Frontal cortex (tissue), 4 donors: ENCODE results near the gene BACE2. TPM values are rescaled to one million over a fixed set of nuclear protein-coding genes. Genes with fewer than 3 reads are reported as not detected.
"Not testable (repeated sequence)": the region's sequence is repeated elsewhere in the genome, so short reads cannot be mapped to it uniquely, and the experiment has no call there.

Experiments
- DNase-seq, 2 donors: peaks; one replicate each; pipeline ENCODE4 v3.0.0; 2012; ENCODE audit warnings: low spot score in 2 of 2
- FAIRE-seq: peaks from 2 replicates; lab custom pipeline; 2012; peaks lifted over from hg19 to GRCh38; lab: Jason Lieb, UNC
- total RNA-seq: library from RNA; depleted of rRNA; stranded (reverse); fragments of >200 nt; gene quantifications from one replicate; pipeline ENCODE4 v1.2.3, GENCODE V29; 2014
- donor health status: control.
- donor health status: control.
- donor health status: control.

BACE2 gene
- total RNA-seq, 1 donor from 2014 or later = 10.2 TPM

- no peak for FAIRE-seq
Measured at GRCh38 chr21:41231060-41231459, 63.1 kb downstream of the BACE2 start.

GRCh38 chr21:41232013-41232412, 64.1 kb downstream of the BACE2 start:
- no peak for DNase-seq
- no peak for FAIRE-seq

More at GRCh38 chr21:41231060-41231459, 63.1 kb downstream of the BACE2 start:
- DNase-seq = no peak

- no peak for DNase-seq
- FAIRE-seq = no peak
Measured at GRCh38 chr21:41233916-41234315, 66.0 kb downstream of the BACE2 start.

- no peak for DNase-seq
- FAIRE-seq = no peak
Measured at GRCh38 chr21:41234569-41234968, 66.6 kb downstream of the BACE2 start.

- DNase-seq (no peak), FAIRE-seq (no peak)
Measured at GRCh38 chr21:41235201-41235600, 67.2 kb downstream of the BACE2 start.

- DNase-seq = no peak
- FAIRE-seq = no peak
Measured at GRCh38 chr21:41236352-41236973, 68.5 kb downstream of the BACE2 start.

GRCh38 chr21:41238081-41238796, 70.3 kb downstream of the BACE2 start:
- not testable (repeated sequence) for FAIRE-seq

GRCh38 chr21:41240040-41240439, 72.1 kb downstream of the BACE2 start:
- FAIRE-seq (no peak), DNase-seq (no peak)

More at GRCh38 chr21:41238081-41238796, 70.3 kb downstream of the BACE2 start:
- DNase-seq = not testable (repeated sequence)

GRCh38 chr21:41241341-41241740, 73.4 kb downstream of the BACE2 start:
- FAIRE-seq (no peak), DNase-seq (no peak)

- FAIRE-seq = no peak
- no peak for DNase-seq
Measured at GRCh38 chr21:41242238-41242829, 74.4 kb downstream of the BACE2 start.

- FAIRE-seq = no peak
- DNase-seq = no peak
Measured at GRCh38 chr21:41243107-41243506, 75.1 kb downstream of the BACE2 start.

- not testable (repeated sequence) for FAIRE-seq, DNase-seq
Measured at GRCh38 chr21:41244266-41244880, 76.4 kb downstream of the BACE2 start.

GRCh38 chr21:41245509-41246135, 77.7 kb downstream of the BACE2 start:
- no peak for DNase-seq
- no peak for FAIRE-seq

- DNase-seq = no peak
- FAIRE-seq = no peak
Measured at GRCh38 chr21:41246808-41247207, 78.8 kb downstream of the BACE2 start.

GRCh38 chr21:41247561-41248545, 79.9 kb downstream of the BACE2 start:
- FAIRE-seq = no peak
- no peak for DNase-seq

- FAIRE-seq (no peak), DNase-seq (no peak)
Measured at GRCh38 chr21:41249476-41249875, 81.5 kb downstream of the BACE2 start.

- FAIRE-seq = no peak
- no peak for DNase-seq
Measured at GRCh38 chr21:41250519-41250918, 82.6 kb downstream of the BACE2 start.

- FAIRE-seq = no peak
- no peak for DNase-seq
Measured at GRCh38 chr21:41251961-41252642, 84.1 kb downstream of the BACE2 start.
